Non-pigmented ciliary epithelial cell (primary cell): ENCODE measurements around the gene ADAMTS9.

ENCODE experiments used
- DNase-seq: peaks from one replicate; pipeline ENCODE4 v3.0.0-alpha.2; 2010; ENCODE audit warnings: low read depth

Gene ADAMTS9

DNA sequence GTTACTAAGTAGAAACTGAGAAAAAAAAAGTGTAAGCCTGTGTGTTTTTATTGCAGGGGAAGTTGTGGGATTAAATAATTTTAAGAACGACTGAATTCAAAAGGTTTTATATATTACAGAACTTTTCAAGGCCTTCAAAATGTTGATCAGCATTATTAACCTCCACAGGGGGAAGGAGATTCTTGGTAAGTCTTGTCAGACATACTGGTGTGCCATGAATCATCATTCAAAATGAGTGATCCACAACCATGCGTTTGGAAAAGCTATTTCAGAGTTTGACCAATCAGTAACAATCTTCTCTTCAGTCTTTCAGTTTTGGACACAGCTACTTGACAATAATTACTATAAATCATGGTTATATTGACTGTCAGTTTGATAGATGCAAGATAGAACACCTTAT is 70.2 kb downstream of the ADAMTS9 start:
- no peak for DNase-seq

DNA sequence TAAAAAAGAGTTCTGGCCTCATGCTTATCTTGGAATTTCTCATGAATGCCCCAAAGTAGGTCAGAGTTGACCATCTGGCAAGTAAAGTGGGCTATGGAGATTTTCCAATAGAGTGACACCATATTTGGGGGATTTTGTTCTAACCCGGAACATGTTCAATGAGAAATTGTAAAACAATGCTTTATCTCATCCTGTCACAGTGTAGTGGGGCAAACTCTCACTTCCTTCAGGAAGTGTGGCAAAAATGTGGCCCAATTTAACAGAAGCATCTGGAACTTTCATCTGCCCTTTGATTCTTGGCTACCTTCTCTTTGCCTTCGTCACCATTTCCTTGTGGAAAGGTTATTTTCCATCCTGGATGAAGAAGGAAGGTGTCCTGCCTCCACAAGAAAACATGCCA is 70.8 kb downstream of the ADAMTS9 start:
- DNase-seq: no peak

DNA sequence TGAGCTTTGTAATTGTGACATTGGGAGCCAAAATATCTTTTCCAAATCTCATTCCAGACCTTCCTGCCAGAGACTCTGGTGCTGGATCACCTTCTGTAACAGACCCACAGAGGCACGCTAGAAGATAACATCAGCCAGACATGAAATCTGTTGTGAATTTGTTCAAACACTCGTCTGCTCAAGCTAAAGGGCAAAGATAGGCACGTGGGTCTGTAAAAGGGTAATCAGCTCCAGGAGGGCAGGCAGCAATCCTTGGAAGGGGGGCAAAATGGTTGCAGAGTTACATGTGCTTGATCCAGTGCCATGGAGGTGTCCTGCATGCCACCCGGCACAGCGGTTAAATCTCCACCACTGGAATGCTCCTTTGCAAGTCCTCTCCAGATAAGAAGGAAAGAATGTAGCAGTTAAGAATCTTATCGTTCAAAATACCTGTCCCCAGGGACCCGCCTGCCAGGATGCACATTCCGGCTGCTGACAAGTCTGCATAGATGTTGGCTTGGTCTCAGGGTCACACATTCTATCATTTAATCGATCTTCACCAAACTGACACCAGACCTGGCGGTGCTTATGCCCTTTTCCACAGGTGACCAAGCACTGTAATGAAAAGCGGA is 74.8 kb downstream of the ADAMTS9 start:
- no peak for DNase-seq

DNA sequence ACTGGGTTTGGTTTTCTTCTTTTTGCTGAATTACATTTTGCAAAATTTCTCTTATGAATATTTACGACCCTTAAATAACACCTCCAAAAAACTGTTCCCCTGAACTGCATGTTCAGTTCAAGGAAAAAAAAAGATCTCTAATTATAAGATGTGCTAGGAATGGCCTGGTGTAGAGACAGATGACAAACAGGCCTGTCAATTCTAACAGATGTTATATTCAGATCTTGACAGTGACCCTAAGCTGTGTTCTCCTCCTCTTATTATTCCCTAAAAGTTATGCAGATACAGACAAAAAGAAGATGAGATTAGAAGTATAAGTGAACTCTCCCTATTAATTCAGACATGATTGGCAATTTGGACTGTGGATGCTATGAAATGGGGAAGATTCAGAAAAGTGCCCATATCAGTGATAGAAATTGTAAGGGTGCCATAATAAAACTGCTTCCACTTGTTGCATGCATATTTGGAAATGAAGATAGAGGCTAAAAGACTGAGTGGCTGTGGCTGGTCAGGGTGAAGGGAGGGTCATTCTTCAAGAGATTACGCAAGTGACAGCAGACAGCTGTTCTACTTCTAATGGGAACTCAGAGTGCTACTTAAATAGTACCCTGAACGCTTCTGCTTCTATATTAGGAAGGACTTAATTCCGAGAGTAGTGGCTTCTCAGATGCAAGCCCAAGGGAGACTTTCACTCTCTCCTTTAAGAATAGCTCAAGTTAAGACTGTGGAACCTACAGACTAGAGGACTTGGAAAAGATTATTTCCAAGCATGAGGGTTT is 75.5 kb downstream of the ADAMTS9 start:
- peak; percentile 23 for DNase-seq

DNA sequence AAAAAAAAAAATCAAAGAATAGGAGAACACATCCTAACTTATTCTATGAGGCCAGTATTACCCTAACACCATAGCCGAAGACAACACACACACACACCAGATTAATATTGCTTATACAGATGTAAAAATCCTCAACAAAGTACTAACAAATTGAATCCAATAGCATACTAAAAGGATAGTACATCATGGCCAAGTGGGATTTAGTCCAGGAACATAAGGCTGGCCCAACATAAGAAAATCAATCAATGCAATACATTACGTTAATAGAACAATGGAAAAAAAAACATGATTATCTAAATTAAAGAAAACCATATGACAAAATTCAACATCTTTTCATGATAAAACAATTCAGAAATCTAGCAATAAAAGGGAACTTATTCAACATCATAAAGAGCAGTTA is 79.1 kb downstream of the ADAMTS9 start:
- no peak for DNase-seq

DNA sequence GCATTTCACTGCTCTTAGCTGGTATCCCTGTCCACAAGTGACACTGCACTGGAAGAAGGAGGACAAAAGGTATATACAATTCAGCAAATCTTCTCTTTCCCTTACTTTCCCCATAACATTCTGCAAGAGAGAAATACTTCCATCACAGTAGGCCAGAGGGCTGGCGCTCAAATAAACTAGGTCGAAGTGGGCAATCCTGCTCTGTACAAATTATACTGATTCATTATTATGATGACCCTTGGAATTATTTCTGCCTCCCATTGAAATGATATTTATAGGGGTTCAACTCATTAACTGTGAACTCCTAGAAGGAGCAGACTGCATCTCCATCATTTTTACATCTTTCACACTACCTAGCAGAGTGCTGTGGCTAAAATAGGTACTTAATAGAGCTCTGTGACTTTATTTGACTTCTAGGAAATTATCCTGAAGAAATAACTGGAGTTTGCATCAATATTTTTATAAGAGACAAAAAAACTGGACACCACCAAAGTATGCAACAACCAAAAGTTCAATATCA is 80.7 kb downstream of the ADAMTS9 start:
- no peak for DNase-seq

DNA sequence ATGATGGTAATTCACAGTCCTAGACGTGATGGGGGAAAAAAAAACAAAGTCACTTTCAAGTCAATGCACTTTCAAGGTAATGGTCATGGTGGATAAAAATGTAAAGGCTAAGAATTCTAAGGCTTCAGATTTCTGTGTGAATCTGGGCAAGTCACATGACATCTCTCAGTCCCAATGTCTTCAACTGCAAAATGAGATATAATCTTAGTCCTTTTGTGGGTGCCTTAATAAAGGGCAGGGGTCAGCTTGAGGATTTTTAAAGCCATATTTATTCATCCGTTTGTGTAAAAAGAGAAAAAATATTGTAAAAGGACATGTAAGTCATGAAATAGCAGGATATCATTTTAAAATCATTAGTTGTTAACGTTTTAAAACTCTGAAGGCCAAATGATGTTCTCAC is 83.5 kb downstream of the ADAMTS9 start:
- DNase-seq: no peak

DNA sequence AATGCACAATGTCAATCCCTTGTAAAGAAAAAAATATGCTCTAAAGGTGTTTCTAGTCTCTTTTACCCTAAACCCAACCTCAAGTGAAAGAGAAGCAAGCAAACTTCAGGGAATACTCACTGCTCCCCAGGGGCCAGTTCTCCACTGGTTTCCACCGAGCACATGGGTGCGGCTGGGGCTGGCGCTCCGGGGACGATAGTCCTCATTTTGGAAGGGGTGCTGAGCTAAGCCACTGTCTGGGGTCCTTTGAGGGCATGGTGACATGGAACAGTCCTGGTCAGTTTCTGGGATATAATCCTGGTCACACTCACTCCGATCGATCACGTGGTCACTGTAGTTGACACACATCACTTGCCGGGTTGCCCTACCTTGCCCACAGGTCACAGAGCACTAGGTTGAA is 86.0 kb downstream of the ADAMTS9 start:
- DNase-seq: no peak

DNA sequence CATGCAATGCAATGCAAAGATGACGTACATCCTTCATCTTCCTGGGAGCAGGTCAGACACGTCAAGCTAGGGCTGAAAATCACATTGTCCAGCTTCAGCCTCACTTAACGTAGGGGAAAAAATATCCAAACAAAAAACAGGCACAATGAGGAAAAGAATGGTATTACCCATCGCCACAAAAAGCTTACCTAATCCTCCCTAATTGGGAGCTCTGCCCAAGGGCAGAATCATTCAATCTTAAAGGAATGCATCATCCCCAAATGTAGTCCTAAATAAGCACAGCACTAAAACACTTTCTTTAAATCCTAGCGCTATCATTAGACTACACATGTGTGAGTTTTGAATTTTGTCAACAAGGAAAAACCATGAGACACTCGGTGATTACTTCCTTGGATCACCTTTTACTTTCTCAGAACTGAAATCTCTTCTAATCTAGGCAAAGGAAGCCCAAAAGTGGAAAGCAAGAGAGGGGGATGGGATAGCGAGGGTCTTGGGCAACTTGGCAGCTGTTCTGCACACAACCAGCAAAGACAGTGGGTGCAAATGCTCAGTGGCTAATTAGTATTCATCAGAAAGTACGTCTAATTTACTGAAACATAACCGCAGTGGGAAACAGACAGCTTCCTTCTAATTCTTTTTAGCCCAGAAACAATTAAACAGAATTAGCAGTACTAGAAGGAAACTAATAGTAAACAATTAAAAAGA is 87.4 kb downstream of the ADAMTS9 start:
- DNase-seq: no peak

DNA sequence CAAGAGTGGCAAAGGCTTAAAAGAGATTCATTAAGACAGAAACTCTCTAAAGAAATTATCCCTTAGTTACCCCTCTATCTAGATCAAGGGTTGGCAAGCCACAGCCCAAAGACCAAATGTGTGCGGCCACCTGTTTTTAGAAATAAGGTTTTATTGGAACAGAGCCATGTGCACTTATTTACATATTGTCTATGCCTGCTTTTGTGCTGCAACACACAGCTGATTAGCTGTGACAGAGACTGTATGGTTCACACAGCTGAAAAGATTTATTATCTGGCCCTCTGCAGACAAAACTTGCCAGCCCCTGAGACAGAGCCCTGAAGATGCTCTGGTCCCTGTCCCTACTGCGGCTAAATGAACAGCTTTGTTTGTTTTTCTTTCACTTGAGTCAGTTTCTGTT is 88.1 kb downstream of the ADAMTS9 start:
- no peak for DNase-seq

DNA sequence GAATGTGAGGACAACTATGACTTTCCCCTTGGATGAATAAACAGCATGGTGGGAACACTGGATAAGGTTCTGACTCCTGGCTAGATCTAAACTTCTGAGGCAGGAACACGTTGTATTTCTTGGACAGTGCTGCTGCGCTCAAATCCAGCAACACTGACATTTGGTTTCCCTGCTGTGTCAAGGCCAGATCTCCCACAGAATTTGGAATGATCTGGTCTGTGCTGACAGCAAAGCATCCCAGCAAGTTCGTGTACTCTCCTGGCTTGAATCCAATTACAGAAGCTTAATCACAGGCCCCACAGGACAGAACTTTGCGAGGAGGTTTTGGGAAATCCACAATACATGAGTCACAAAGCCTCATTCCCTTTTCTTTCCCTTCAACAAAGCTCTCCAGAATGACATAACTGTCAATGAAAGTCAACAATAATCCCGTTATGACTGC is 92.5 kb downstream of the ADAMTS9 start:
- DNase-seq: peak; percentile 76

DNA sequence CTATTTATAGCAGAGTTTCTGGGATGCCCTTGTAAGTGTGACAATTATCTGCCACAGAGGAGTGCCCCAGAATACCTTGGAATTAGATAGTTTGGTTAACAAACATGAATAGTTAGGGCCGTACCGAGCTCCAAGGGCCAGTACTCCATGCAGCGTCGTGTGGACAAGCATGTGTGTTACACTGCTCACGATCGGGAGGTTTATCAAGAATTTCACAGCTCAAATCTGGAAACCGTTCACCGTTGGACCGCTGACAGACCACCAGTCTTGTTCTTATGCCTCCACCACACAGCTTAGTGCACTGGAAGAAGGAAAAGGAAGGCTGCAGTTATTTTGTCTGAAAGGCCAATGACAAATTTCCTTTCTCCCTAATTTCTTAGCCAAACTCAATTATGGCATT is 93.7 kb downstream of the ADAMTS9 start:
- no peak for DNase-seq

DNA sequence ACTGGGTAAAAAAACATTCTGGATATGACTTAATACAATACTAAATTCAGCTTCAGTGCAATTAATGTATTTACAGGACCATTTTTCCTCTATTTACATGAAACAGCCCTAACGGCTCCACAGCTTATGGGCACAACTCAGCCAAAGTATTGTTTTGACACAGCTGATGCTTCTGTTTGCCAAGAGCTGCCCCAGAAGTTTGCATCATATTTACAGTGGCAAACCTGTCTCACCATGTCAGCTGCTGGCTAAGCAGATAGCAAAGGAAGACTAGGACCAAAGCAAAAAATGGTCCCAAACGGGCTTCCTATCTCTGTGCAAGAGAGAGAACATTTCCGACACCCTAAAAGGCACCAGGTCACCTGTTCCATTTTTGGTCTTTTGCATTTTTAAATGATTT is 94.5 kb downstream of the ADAMTS9 start:
- no peak for DNase-seq

DNA sequence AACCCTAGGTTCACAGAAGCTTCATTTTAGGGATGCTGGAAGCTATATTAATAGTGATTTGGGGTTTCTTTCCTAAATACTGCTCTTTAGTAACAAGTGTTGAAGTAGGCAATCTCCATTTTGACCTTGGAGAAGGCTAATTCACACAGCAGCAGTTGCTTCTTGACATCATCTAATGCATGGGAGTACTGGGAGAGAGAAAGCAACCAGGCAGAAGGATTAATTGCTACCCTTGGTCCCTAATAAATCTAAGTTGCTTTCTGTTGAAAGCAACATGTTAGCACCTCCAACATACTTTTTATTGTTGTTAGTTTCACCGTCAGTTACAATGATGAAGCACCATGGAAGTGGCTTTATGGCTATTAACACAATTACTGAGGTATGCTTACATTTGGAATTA is 96.2 kb downstream of the ADAMTS9 start:
- DNase-seq: no peak

DNA sequence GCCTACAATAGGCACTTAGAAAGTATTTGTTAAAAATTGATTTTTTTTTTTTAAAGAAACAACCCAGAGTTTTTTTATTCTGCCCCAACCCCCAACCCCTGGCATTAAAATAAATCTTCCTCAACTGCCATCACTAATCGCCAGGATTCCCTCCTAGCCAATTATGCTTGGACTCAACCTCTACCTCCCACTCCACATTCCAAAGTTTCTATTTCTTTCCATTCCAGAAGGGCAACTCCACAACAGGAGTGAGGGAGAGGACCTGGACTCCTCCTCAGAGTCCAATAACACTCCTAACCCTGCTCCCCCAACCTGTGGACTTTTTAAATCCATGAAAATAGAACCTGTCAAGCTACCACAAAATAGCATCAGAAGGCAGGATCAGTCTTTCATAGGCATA is 99.4 kb downstream of the ADAMTS9 start:
- DNase-seq: no peak

DNA sequence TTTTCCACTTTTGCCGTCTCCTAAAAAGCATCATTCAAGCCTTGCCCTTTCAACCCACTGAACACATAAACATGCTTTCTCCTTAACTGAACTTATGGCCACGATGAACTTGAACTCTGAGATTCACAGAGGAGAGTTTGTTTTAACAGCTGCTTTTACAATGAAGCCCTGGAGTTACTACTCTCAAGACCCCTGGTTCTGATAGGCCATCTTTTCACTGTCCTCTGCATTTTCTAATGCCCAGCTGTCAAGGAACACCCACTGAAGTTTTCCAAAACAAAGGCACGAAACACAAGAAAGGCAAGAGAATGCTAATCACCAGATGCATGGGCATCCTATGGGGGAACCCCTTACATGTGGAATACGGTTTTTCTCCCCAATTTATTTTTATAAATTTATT is 100.8 kb downstream of the ADAMTS9 start:
- DNase-seq: no peak

DNA sequence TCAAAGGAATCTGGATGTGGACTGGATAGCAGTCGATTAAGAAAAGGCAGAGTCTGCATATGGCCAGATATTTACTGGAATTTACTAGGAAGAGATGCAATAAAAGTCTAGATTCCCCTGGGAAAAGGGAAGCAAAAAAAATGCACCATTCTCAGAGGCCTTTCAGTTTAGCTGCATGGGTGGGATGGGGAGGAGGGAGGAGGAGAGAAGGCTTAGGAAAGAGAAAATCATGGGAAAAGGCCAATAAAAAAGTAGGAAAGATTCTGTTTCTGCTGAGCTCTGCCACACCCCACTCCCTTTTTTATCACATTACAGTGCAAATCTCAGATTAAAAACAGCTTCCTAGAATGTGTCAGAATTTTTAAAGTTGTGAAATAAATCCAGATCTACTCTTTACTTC is 103.6 kb downstream of the ADAMTS9 start:
- DNase-seq: no peak

DNA sequence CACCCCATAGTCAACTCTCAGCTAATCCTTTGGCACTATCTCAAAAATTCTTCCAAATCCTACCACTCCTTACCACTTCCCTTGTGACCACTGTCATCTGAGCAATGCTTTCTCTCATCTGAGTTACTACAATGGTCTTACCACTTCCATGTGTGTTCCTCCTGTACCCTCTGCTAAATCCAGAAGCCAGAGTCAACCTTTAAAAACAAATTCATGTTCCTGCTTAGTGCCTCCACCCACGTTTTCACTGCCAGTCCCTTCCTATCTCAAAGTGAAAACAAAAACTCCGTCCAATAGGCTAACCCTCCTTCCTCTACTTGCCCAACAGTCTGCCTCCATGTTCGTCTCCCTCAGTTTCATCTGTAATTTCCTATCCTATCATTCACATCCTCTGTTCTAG is 109.0 kb downstream of the ADAMTS9 start:
- DNase-seq: no peak

DNA sequence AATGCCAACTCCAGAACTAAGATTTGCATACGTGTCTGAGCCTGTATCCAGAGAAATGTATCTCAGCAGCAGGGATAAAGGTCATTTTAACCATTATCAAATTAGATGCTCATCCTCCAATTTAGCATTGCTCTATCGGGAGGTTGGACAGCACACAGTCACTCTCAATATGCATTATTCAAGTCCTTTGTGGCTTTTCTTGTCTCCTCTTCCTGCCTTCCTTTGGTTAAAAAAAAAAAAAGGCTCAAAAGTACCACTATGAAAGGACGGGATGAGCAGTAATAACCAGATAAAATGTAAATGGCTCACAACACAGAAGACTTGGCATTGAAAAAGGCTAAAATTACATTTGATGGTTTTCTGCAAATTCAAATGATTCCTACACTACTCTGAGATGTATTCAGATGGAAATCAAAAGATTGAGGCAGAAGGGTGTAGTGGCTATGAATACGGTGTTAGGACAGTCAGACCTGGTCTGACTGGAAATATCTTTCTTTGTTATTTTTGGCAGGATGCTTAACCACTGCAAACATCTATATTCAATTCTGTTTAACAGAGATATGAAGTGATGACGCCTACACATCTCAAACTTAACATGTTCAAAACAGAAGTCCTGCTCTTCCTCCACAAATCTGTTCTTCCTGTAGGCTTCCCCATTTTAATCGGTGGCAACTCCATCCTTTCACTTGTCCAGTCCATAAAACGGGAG is 109.6 kb downstream of the ADAMTS9 start:
- no peak for DNase-seq

DNA sequence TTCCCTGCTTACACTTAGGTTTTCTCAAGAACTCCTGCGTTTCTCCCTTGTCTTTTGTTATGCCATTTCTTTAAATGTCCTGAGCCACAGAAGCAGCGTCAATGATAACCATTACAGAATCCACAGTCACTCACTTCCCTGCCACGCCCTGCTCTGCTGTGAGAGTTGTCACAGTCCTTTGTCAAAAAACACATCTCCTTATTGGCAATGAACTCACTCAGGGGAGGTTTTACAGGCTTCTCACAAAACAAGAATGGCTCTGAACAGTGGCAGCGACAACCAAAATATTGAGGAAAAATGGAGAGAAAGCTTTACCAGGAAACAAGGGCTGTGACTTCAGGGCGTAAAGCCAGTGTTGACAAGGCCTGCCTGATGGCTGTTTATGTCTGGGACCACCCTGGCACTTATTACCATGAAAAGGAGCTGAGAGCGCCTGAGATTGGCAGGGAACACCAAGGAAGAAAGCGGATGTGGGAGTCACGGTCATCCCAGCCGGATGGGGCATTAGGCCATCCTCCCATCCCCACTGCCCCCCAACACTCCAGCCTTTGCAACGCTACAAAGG is 111.5 kb downstream of the ADAMTS9 start:
- no peak for DNase-seq

DNA sequence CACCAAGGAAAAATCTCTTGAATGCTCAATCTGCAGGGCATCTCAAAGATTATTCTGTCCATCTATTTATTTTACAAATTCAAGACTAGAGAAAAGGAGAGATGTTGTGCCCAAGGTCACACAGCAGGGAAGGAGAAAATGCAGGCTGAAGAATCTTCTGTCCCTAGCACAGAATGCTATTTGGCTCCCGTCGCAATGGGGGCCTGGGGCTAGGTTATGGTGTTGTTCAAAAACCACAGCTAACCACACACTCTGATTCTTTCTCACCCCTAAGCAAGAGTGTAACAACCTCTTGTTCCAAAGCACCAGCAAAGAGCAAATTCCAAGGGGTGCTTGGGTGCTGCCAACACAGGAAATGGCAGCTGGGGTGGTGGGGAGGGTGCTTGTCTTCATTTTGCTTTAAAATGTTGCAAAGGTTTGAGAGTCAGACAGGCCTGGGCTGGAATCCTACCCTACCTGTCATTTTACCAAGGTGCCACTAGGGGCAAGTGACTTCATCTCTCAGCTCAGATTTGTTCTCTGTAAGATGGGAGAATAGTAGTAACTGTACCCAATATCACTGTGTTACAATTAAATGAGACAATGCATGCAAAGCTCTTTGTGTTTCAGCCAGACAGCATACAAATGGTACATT is 112.5 kb downstream of the ADAMTS9 start:
- DNase-seq: no peak

DNA sequence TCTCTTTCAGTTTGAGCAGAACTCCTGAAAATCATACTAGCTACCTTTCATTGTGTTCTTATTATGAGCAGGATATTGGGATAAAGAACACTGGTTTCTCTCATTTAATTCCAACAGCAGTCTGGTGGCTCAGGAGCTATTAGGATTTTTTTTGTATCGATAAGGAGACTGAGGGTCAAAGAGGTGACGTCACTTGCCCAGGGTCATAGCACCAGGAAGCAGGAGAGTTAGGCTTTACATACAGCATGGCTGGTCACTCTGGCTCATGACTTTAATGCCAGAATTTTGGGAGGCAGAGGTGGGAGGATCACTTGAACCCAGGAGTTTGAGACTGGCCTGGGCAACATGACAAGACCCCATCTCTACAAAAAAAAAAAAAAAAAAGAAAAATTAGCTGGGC is 113.6 kb downstream of the ADAMTS9 start:
- no peak for DNase-seq
